A172 (cell line): ENCODE data around the gene PCDHB7. TPM values are rescaled to one million over a fixed set of nuclear protein-coding genes. Genes with fewer than 3 reads are reported as not detected.
"Not testable (repeated sequence)": the region's sequence is repeated elsewhere in the genome, so short reads cannot be mapped to it uniquely, and the experiment has no call there.

ENCODE experiments used
- DNase-seq: peaks from one replicate; pipeline ENCODE4 v3.0.0-alpha.2; 2015; ENCODE audit warnings: low spot score
- total RNA-seq: library from RNA; depleted of rRNA; stranded (reverse); fragments of >200 nt; shearing (Covaris generic); gene quantifications from 2 replicates; pipeline ENCODE4 v1.2.3, GENCODE V29; 2014; rRNA removed

The PCDHB7 gene
- total RNA-seq, 1 experiment from 2014 or later = 6.9 TPM

DNA sequence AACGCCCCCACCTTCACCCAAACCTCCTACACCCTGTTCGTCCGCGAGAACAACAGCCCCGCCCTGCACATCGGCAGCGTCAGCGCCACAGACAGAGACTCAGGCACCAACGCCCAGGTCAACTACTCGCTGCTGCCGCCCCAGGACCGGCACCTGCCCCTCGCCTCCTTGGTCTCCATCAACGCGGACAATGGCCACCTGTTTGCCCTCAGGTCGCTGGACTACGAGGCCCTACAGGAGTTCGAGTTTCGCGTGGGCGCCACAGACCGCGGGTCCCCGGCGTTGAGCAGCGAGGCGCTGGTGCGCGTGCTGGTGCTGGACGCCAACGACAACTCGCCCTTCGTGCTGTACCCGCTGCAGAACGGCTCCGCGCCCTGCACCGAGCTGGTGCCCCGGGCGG lies 52.4 kb downstream of the PCDHB7 start:
- DNase-seq = not testable (repeated sequence)

DNA sequence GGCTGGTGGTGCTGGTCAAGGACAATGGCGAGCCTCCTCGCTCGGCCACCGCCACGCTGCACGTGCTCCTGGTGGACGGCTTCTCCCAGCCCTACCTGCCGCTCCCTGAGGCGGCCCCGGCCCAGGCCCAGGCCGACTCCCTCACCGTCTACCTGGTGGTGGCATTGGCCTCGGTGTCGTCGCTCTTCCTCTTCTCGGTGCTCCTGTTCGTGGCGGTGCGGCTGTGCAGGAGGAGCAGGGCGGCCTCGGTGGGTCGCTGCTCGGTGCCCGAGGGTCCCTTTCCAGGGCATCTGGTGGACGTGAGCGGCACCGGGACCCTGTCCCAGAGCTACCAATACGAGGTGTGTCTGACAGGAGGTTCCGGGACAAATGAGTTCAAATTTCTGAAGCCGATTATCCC lies 53.0 kb downstream of the PCDHB7 start:
- DNase-seq = not testable (repeated sequence)

Other genes with a start within 250 kb of the PCDHB7 start
- gene PCDHAC1, start 246.3 kb upstream of the PCDHB7 start, total RNA-seq = 0.52 and 0.96 TPM in 2 replicates
- 3.2 and 5.1 TPM in 2 replicates for gene PCDHAC2, start 206.2 kb upstream of the PCDHB7 start, total RNA-seq
- gene PCDHB1, start 121.3 kb upstream of the PCDHB7 start, total RNA-seq = not detected in 2 replicates
- 0.41 and 0.59 TPM in 2 replicates for gene PCDHB2, start 78.0 kb upstream of the PCDHB7 start, total RNA-seq
- gene PCDHB3, start 72.2 kb upstream of the PCDHB7 start, total RNA-seq = 19.9 and 22.0 TPM in 2 replicates
- 0.26 and 1.7 TPM in 2 replicates for gene PCDHB4, start 50.8 kb upstream of the PCDHB7 start, total RNA-seq
- gene PCDHB5, start 37.4 kb upstream of the PCDHB7 start, total RNA-seq = 45.5 and 52.8 TPM in 2 replicates
- 0.79 and 1.7 TPM in 2 replicates for gene PCDHB6, start 22.6 kb upstream of the PCDHB7 start, total RNA-seq
- gene PCDHB8, start 5.1 kb downstream of the PCDHB7 start, total RNA-seq = 7.0 and 7.5 TPM in 2 replicates
- 4.2 and 7.9 TPM in 2 replicates for gene PCDHB16, start 9.7 kb downstream of the PCDHB7 start, total RNA-seq
- 11.1 and 11.2 TPM in 2 replicates for gene PCDHB9, start 14.5 kb downstream of the PCDHB7 start, total RNA-seq
- gene PCDHB10, start 19.7 kb downstream of the PCDHB7 start, total RNA-seq = 3.9 and 7.1 TPM in 2 replicates
- gene PCDHB11, start 27.0 kb downstream of the PCDHB7 start, total RNA-seq = 1.7 and 2.0 TPM in 2 replicates
- 0.69 and 2.5 TPM in 2 replicates for gene PCDHB12, start 36.1 kb downstream of the PCDHB7 start, total RNA-seq
- 1.1 TPM in 2 replicates for gene PCDHB13, start 41.3 kb downstream of the PCDHB7 start, total RNA-seq
- 17.6 and 18.2 TPM in 2 replicates for gene PCDHB14, start 50.7 kb downstream of the PCDHB7 start, total RNA-seq
- 0.26 and 1.0 TPM in 2 replicates for gene PCDHB15, start 72.8 kb downstream of the PCDHB7 start, total RNA-seq
- gene SLC25A2, start 131.4 kb downstream of the PCDHB7 start, total RNA-seq = not detected in 2 replicates
- 109 and 119 TPM in 2 replicates for gene TAF7, start 148.1 kb downstream of the PCDHB7 start, total RNA-seq
- gene PCDHGA1, start 157.9 kb downstream of the PCDHB7 start, total RNA-seq = 1.5 and 1.6 TPM in 2 replicates
- 0.57 and 1.1 TPM in 2 replicates for gene PCDHGA2, start 166.1 kb downstream of the PCDHB7 start, total RNA-seq
- 0.14 TPM in 1 of 2 replicates, not detected in the other for gene PCDHGA3, start 171.2 kb downstream of the PCDHB7 start, total RNA-seq
- gene PCDHGB1, start 177.5 kb downstream of the PCDHB7 start, total RNA-seq = 1.2 and 2.0 TPM in 2 replicates
- gene PCDHGA4, start 182.4 kb downstream of the PCDHB7 start, total RNA-seq = 1.1 and 1.4 TPM in 2 replicates
- 0.34 and 1.6 TPM in 2 replicates for gene PCDHGB2, start 187.3 kb downstream of the PCDHB7 start, total RNA-seq
- 0.41 and 0.48 TPM in 2 replicates for gene PCDHGA5, start 191.5 kb downstream of the PCDHB7 start, total RNA-seq
- 0.81 and 1.7 TPM in 2 replicates for gene PCDHGB3, start 197.6 kb downstream of the PCDHB7 start, total RNA-seq
- gene PCDHGA6, start 201.2 kb downstream of the PCDHB7 start, total RNA-seq = 1.9 and 2.5 TPM in 2 replicates
- 0.69 TPM in 2 replicates for gene PCDHGA7, start 210.1 kb downstream of the PCDHB7 start, total RNA-seq
- gene PCDHGB4, start 215.1 kb downstream of the PCDHB7 start, total RNA-seq = 0.07 TPM in 2 replicates
- 0.05 and 0.31 TPM in 2 replicates for gene PCDHGA8, start 220.0 kb downstream of the PCDHB7 start, total RNA-seq
- 0.10 TPM in 1 of 2 replicates, not detected in the other for gene PCDHGB5, start 225.3 kb downstream of the PCDHB7 start, total RNA-seq
- gene PCDHGA9, start 230.1 kb downstream of the PCDHB7 start, total RNA-seq = 2.8 and 3.4 TPM in 2 replicates
- 0.10 and 0.33 TPM in 2 replicates for gene PCDHGB6, start 235.4 kb downstream of the PCDHB7 start, total RNA-seq
- 4.7 and 5.3 TPM in 2 replicates for gene PCDHGA10, start 240.3 kb downstream of the PCDHB7 start, total RNA-seq
- gene PCDHGB7, start 245.0 kb downstream of the PCDHB7 start, total RNA-seq = 14.6 and 15.0 TPM in 2 replicates
- 0.19 and 0.89 TPM in 2 replicates for gene PCDHGA11, start 248.4 kb downstream of the PCDHB7 start, total RNA-seq